GM23338 (cell line): ENCODE measurements around the gene POLE. TPM values are rescaled to one million over a fixed set of nuclear protein-coding genes. Genes with fewer than 3 reads are reported as not detected.

Experiments
- ATAC-seq: fragments of 200-7000 bp; cut with Tn5 transposase; 3 replicates; pipeline ENCODE4 v1.9.1; 2020
- DNase-seq: peaks from one replicate; pipeline ENCODE4 v3.0.0-alpha.2; 2015; ENCODE audit warnings: low spot score
- H2AFZ ChIP-seq: fragments of 200-600 bp; sonication (generic); 2 replicates; pipeline ENCODE4 v1.8.0; 2016; ENCODE audit warnings: antibody characterized with exemption, mild to moderate bottlenecking, moderate library complexity
- H3F3A ChIP-seq: fragments of 200-600 bp; sonication (generic); replicated peaks from 2 replicates; pipeline ENCODE4 v1.8.0; 2017; ENCODE audit warnings: antibody characterized with exemption, mixed run types, low read depth
- H3K27ac ChIP-seq: fragments of 200-600 bp; sonication (generic); 2 replicates; pipeline ENCODE4 v1.6.1; 2016; ENCODE audit warnings: low read depth
- H3K27me3 ChIP-seq: fragments of 200-600 bp; sonication (generic); 2 replicates; pipeline ENCODE4 v1.8.0; 2016; ENCODE audit warnings: mild to moderate bottlenecking, mixed run types, moderate library complexity; ENCODE audit not compliant: insufficient read depth
- H3K36me3 ChIP-seq: fragments of 200-600 bp; sonication (generic); 2 replicates; pipeline ENCODE4 v1.8.0; 2016; ENCODE audit warnings: mild to moderate bottlenecking; ENCODE audit not compliant: insufficient read depth
- H3K4me1 ChIP-seq: fragments of 200-600 bp; sonication (generic); 2 replicates; pipeline ENCODE4 v1.8.0; 2016; ENCODE audit warnings: mild to moderate bottlenecking, moderate library complexity; ENCODE audit not compliant: insufficient read depth
- H3K4me2 ChIP-seq: fragments of 200-600 bp; sonication (generic); 2 replicates; pipeline ENCODE4 v1.7.1; 2017; ENCODE audit warnings: mixed run types
- H3K4me3 ChIP-seq: fragments of 200-600 bp; sonication (generic); 2 replicates; pipeline ENCODE4 v1.6.1; 2016; ENCODE audit warnings: mixed run types
- H3K79me2 ChIP-seq: fragments of 200-600 bp; sonication (generic); replicated peaks from 2 replicates; pipeline ENCODE4 v1.8.0; 2017; ENCODE audit warnings: mild to moderate bottlenecking; ENCODE audit not compliant: insufficient read depth
- H3K9me2 ChIP-seq: fragments of 200-600 bp; sonication (generic); 2 replicates; pipeline ENCODE4 v1.8.0; 2017; ENCODE audit not compliant: insufficient read depth
- H4K20me1 ChIP-seq: fragments of 200-600 bp; sonication (generic); replicated peaks from 2 replicates; pipeline ENCODE4 v1.8.0; 2017; ENCODE audit warnings: mild to moderate bottlenecking; ENCODE audit not compliant: insufficient read depth
- H3K27ac Mint-ChIP-seq: 2 replicates; pipeline ENCODE4 v1.8.0; 2020; ENCODE audit warnings: inconsistent platforms, mild to moderate bottlenecking, moderate library complexity, mixed read lengths
- H3K27me3 Mint-ChIP-seq: 3 replicates; pipeline ENCODE4 v1.8.0; 2022; ENCODE audit warnings: low read depth, mild to moderate bottlenecking, moderate library complexity, mixed read lengths, inconsistent platforms; ENCODE audit not compliant: insufficient read depth, poor library complexity
- H3K36me3 Mint-ChIP-seq: 3 replicates; pipeline ENCODE4 v1.8.0; 2021; ENCODE audit warnings: low read depth, mild to moderate bottlenecking, inconsistent platforms, moderate library complexity, mixed read lengths
- H3K4me1 Mint-ChIP-seq: 3 replicates; pipeline ENCODE4 v1.8.0; 2020; ENCODE audit warnings: mild to moderate bottlenecking, inconsistent platforms, mixed read lengths
- H3K4me3 Mint-ChIP-seq: 3 replicates; pipeline ENCODE4 v1.8.0; 2021; ENCODE audit warnings: moderate library complexity, mild to moderate bottlenecking, inconsistent platforms, mixed read lengths
- H3K9me3 Mint-ChIP-seq: 3 replicates; pipeline ENCODE4 v1.8.0; 2020; ENCODE audit warnings: moderate library complexity, mild to moderate bottlenecking, inconsistent platforms, mixed read lengths
- CREB1 ChIP-seq: fragments of 250-450 bp; sonication (Bioruptor Pico); IDR thresholded peaks from 2 replicates; pipeline ENCODE4 v1.5.0; 2020; ENCODE audit warnings: low read depth, mild to moderate bottlenecking, moderate library complexity
- EZH2 ChIP-seq: fragments of 200-600 bp; sonication (generic); IDR thresholded peaks from one replicate; pipeline ENCODE4 v1.8.0; 2017; ENCODE audit warnings: antibody characterized with exemption, mild to moderate bottlenecking, low read depth; ENCODE audit not compliant: unreplicated experiment
- EZH2phosphoT487 ChIP-seq: fragments of 200-600 bp; sonication (generic); IDR thresholded peaks from one replicate; pipeline ENCODE4 v1.8.1; 2018; ENCODE audit warnings: antibody characterized with exemption; ENCODE audit not compliant: unreplicated experiment
- JUNB ChIP-seq: IDR thresholded peaks from one replicate; pipeline ENCODE4 v1.6.1; 2016; ENCODE audit warnings: antibody characterized with exemption; ENCODE audit not compliant: unreplicated experiment
- NANOG ChIP-seq: IDR thresholded peaks from 2 replicates; pipeline ENCODE4 v1.6.1; 2016; ENCODE audit warnings: antibody characterized with exemption, borderline replicate concordance
- POLR2AphosphoS5 ChIP-seq: IDR thresholded peaks from 2 replicates; pipeline ENCODE4 v1.6.1; 2016; ENCODE audit warnings: antibody characterized with exemption, low read depth
- STAT1 ChIP-seq: IDR thresholded peaks from one replicate; pipeline ENCODE4 v1.6.1; 2016; ENCODE audit warnings: antibody characterized with exemption; ENCODE audit not compliant: unreplicated experiment
- ZNF114 ChIP-seq: fragments of 250-450 bp; sonication (Bioruptor Pico); IDR thresholded peaks from 2 replicates; pipeline ENCODE4 v1.5.0; 2020; ENCODE audit warnings: mild to moderate bottlenecking, moderate library complexity
- polyA plus RNA-seq: library from polyadenylated mRNA; unstranded; fragments of >200 nt; fragmentation: Nextera tagmentation; extraction: Ambion mirVana; gene quantifications from 2 replicates; pipeline ENCODE4 v1.2.1, GENCODE V29; 2016
- total RNA-seq: library from RNA; depleted of rRNA; stranded (reverse); fragments of >200 nt; shearing (Covaris generic); gene quantifications from 2 replicates; pipeline ENCODE4 v1.2.3, GENCODE V29; 2014
- TF ChIP-seq, protein P1 (sequence below): fragments of 250-450 bp; sonication (Bioruptor Pico); IDR thresholded peaks from 2 replicates; pipeline ENCODE4 v1.5.0; 2020; ENCODE audit warnings: mild to moderate bottlenecking, moderate library complexity

Gene POLE
- total and polyA plus RNA-seq, 2 experiments from 2014 or later = 33.6 to 125 TPM

GRCh38 chr12:132583736-132584135 lies 103.4 kb downstream of the POLE start:
- no peaks in the 10 kb centered on the region for H3K79me2 ChIP-seq
- no peak overlapping the region for H3K27ac ChIP-seq
- Mint-ChIP-seq H3K27me3 (peaks cover 62% of the 10 kb centered on the region), H3K4me3 (peak overlapping the region; percentile 72), H3K4me1 (peaks cover 7% of the 10 kb centered on the region), H3K27ac (no peak overlapping the region), H3K36me3 (peaks cover 7% of the 10 kb centered on the region), H3K9me3 (peaks cover 3% of the 10 kb centered on the region; the same call in 1 of the 3 replicates)
- H3K9me2 ChIP-seq = no peaks in the 10 kb centered on the region
- H3K4me1 ChIP-seq = peaks cover 7% of the 10 kb centered on the region
- no peaks in the 10 kb centered on the region for H3K36me3 ChIP-seq
- peak overlapping the region; percentile 81 for H3K4me2 ChIP-seq
- TF ChIP-seq EZH2 (peak; percentile 58), NANOG (no peak), CREB1 (CRISPR knock-in tag) (no peak), ZNF114 (no peak), STAT1 (no peak), POLR2AphosphoS5 (peak; percentile 42; the same call in 1 of the 2 replicates), JUNB (no peak), EZH2phosphoT487 (no peak)
- TF ChIP-seq, protein P1, sequence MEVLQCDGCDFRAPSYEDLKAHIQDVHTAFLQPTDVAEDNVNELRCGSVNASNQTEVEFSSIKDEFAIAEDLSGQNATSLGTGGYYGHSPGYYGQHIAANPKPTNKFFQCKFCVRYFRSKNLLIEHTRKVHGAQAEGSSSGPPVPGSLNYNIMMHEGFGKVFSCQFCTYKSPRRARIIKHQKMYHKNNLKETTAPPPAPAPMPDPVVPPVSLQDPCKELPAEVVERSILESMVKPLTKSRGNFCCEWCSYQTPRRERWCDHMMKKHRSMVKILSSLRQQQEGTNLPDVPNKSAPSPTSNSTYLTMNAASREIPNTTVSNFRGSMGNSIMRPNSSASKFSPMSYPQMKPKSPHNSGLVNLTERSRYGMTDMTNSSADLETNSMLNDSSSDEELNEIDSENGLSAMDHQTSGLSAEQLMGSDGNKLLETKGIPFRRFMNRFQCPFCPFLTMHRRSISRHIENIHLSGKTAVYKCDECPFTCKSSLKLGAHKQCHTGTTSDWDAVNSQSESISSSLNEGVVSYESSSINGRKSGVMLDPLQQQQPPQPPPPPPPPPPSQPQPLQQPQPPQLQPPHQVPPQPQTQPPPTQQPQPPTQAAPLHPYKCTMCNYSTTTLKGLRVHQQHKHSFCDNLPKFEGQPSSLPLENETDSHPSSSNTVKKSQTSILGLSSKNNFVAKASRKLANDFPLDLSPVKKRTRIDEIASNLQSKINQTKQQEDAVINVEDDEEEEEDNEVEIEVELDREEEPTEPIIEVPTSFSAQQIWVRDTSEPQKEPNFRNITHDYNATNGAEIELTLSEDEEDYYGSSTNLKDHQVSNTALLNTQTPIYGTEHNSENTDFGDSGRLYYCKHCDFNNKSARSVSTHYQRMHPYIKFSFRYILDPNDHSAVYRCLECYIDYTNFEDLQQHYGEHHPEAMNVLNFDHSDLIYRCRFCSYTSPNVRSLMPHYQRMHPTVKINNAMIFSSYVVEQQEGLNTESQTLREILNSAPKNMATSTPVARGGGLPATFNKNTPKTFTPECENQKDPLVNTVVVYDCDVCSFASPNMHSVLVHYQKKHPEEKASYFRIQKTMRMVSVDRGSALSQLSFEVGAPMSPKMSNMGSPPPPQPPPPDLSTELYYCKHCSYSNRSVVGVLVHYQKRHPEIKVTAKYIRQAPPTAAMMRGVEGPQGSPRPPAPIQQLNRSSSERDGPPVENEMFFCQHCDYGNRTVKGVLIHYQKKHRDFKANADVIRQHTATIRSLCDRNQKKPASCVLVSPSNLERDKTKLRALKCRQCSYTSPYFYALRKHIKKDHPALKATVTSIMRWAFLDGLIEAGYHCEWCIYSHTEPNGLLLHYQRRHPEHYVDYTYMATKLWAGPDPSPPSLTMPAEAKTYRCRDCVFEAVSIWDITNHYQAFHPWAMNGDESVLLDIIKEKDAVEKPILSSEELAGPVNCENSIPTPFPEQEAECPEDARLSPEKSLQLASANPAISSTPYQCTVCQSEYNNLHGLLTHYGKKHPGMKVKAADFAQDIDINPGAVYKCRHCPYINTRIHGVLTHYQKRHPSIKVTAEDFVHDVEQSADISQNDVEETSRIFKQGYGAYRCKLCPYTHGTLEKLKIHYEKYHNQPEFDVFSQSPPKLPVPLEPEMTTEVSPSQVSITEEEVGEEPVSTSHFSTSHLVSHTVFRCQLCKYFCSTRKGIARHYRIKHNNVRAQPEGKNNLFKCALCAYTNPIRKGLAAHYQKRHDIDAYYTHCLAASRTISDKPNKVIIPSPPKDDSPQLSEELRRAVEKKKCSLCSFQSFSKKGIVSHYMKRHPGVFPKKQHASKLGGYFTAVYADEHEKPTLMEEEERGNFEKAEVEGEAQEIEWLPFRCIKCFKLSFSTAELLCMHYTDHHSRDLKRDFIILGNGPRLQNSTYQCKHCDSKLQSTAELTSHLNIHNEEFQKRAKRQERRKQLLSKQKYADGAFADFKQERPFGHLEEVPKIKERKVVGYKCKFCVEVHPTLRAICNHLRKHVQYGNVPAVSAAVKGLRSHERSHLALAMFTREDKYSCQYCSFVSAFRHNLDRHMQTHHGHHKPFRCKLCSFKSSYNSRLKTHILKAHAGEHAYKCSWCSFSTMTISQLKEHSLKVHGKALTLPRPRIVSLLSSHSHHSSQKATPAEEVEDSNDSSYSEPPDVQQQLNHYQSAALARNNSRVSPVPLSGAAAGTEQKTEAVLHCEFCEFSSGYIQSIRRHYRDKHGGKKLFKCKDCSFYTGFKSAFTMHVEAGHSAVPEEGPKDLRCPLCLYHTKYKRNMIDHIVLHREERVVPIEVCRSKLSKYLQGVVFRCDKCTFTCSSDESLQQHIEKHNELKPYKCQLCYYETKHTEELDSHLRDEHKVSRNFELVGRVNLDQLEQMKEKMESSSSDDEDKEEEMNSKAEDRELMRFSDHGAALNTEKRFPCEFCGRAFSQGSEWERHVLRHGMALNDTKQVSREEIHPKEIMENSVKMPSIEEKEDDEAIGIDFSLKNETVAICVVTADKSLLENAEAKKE (CRISPR knock-in tag) = no peak
- H3F3A ChIP-seq = peaks cover 17% of the 10 kb centered on the region
- peaks cover 48% of the 10 kb centered on the region for H3K27me3 ChIP-seq
- DNase-seq (peak; percentile 81), ATAC-seq (peak; percentile 37)
- peak overlapping the region; percentile 56 for H3K4me3 ChIP-seq
- peaks cover 12% of the 10 kb centered on the region; the same call in 1 of the 2 replicates for H4K20me1 ChIP-seq
- H2AFZ ChIP-seq = no peak overlapping the region
